ENCODE data around the gene PEX11A. TPM values are rescaled to one million over a fixed set of nuclear protein-coding genes. Genes with fewer than 3 reads are reported as not detected.
A peak's percentile ranks its signal among the peaks of the same experiment; 100 is the strongest.

The PEX11A gene
- total and polyA plus RNA-seq, 12 donors = 5.4 to 23.2 (median 12.8) TPM

GRCh38 chr15:89662893-89663626, 27.5 kb downstream of the PEX11A start:
- Histone ChIP-seq H3K9me3 (replicated peaks in 1 of 3) (no peaks in the 10 kb centered on the region), H3K27ac (peak overlapping the region in 4 of 5 donors; percentile 70 to 89 (median 77)), H3K4me3 (no peak overlapping the region), H3K27me3 (no peaks in the 10 kb centered on the region), H3K36me3 (replicated peaks in 1 of 2) (no peaks in the 10 kb centered on the region), H3K4me1 (replicated peaks in 1 of 2) (peaks cover 17 to 23% of the 10 kb centered on the region in 2 donors)
- no peak for TF ChIP-seq POLR2A (IDR thresholded peaks at IDR 0.05)
- TF ChIP-seq CTCF (IDR thresholded peaks at IDR 0.05) = peak in 1 of 6 experiments; percentile 19
- WGBS, 4 donors = 42 to 59% (median 51%) methylated on average over 9 to 11 of the region's 11 CpGs
- intact Hi-C loops (cut with DNase I) = no loop called here
- DNase-seq = peak in 6 of 7 donors; percentile 59 to 85 (median 77)

- H3K27me3 ChIP-seq = no peaks in the 10 kb centered on the region
- no peaks in the 10 kb centered on the region for H3K36me3 ChIP-seq (replicated peaks in 1 of 2)
- no peak for TF ChIP-seq CTCF (IDR thresholded peaks at IDR 0.05)
- no peak for TF ChIP-seq POLR2A (IDR thresholded peaks at IDR 0.05)
- peaks cover 18 to 25% of the 10 kb centered on the region in 2 donors for H3K4me1 ChIP-seq (replicated peaks in 1 of 2)
- no peak overlapping the region for H3K4me3 ChIP-seq
- H3K27ac ChIP-seq = no peak overlapping the region
- intact Hi-C loops (cut with DNase I) = no loop called here
- H3K9me3 ChIP-seq (replicated peaks in 1 of 3) = no peaks in the 10 kb centered on the region
- WGBS, 4 donors = 75 to 92% (median 85%) methylated on average over 2 of the region's 2 CpGs
- DNase-seq = peak in 1 of 7 donors; percentile 24
Observed at GRCh38 chr15:89660556-89660955, 30.0 kb downstream of the PEX11A start.

- Histone ChIP-seq H3K9me3 (replicated peaks in 1 of 3) (no peaks in the 10 kb centered on the region), H3K4me3 (no peak overlapping the region), H3K36me3 (replicated peaks in 1 of 2) (no peaks in the 10 kb centered on the region), H3K27me3 (no peaks in the 10 kb centered on the region), H3K27ac (no peak overlapping the region), H3K4me1 (replicated peaks in 1 of 2) (peaks cover 19% of the 10 kb centered on the region in 2 donors)
- peak in 1 of 7 donors; percentile 2 for DNase-seq
- intact Hi-C loops (cut with DNase I) = no loop called here
- 66 to 78% (median 69%) methylated on average over 2 of the region's 2 CpGs for WGBS, 4 donors
- TF ChIP-seq CTCF (IDR thresholded peaks at IDR 0.05) = no peak
- no peak for TF ChIP-seq POLR2A (IDR thresholded peaks at IDR 0.05)
Observed at GRCh38 chr15:89659295-89659694, 31.3 kb downstream of the PEX11A start.

- no peaks in the 10 kb centered on the region for H3K36me3 ChIP-seq (replicated peaks in 1 of 2)
- H3K4me3 ChIP-seq = no peak overlapping the region
- WGBS, 4 donors = 75 to 87% (median 82%) methylated on average over 5 of the region's 5 CpGs
- no peaks in the 10 kb centered on the region for H3K27me3 ChIP-seq
- intact Hi-C loops (cut with DNase I) = no loop called here
- no peak for TF ChIP-seq CTCF (IDR thresholded peaks at IDR 0.05)
- TF ChIP-seq POLR2A (IDR thresholded peaks at IDR 0.05) = no peak
- DNase-seq = no peak
- H3K27ac ChIP-seq = no peak overlapping the region
- H3K4me1 ChIP-seq (replicated peaks in 1 of 2) = peaks cover 12 to 14% of the 10 kb centered on the region in 2 donors
- no peaks in the 10 kb centered on the region for H3K9me3 ChIP-seq (replicated peaks in 1 of 3)
Observed at GRCh38 chr15:89657686-89658200, 32.8 kb downstream of the PEX11A start.
